Measurements from ENCODE around the gene DRICH1.

GRCh38 chr22:23566705-23567475 is 65.2 kb downstream of the DRICH1 start:
- TF ChIP-seq POLR2A (IDR thresholded peaks at IDR 0.05) (no peak), EP300 (IDR thresholded peaks at IDR 0.05) (no peak)
- TF ChIP-seq, protein P1, sequence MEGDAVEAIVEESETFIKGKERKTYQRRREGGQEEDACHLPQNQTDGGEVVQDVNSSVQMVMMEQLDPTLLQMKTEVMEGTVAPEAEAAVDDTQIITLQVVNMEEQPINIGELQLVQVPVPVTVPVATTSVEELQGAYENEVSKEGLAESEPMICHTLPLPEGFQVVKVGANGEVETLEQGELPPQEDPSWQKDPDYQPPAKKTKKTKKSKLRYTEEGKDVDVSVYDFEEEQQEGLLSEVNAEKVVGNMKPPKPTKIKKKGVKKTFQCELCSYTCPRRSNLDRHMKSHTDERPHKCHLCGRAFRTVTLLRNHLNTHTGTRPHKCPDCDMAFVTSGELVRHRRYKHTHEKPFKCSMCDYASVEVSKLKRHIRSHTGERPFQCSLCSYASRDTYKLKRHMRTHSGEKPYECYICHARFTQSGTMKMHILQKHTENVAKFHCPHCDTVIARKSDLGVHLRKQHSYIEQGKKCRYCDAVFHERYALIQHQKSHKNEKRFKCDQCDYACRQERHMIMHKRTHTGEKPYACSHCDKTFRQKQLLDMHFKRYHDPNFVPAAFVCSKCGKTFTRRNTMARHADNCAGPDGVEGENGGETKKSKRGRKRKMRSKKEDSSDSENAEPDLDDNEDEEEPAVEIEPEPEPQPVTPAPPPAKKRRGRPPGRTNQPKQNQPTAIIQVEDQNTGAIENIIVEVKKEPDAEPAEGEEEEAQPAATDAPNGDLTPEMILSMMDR (IDR thresholded peaks at IDR 0.05), result no peak

Data from sigmoid colon (tissue), 4 donors.